Mesothelial cell of epicardium (in vitro differentiated cells): ENCODE data around the gene C1orf185. TPM values are rescaled to one million over a fixed set of nuclear protein-coding genes. Genes with fewer than 3 reads are reported as not detected.
"Not testable (repeated sequence)": the region's sequence is repeated elsewhere in the genome, so short reads cannot be mapped to it uniquely, and the experiment has no call there.

ENCODE experiments used
- DNase-seq, 2 experiments: peaks; one replicate each; pipeline ENCODE4 v3.0.0; 2021; ENCODE audit warnings: low spot score in 2 of 2; ENCODE audit not compliant: unreplicated experiment in 2 of 2
- H3K27ac Mint-ChIP-seq: 2 replicates; pipeline ENCODE4 v1.8.0; 2021; ENCODE audit warnings: mixed read lengths
- H3K27me3 Mint-ChIP-seq: 2 replicates; pipeline ENCODE4 v1.8.0; 2021; ENCODE audit warnings: low read depth, mixed read lengths
- H3K36me3 Mint-ChIP-seq: 2 replicates; pipeline ENCODE4 v1.8.0; 2021; ENCODE audit warnings: mixed read lengths
- H3K4me1 Mint-ChIP-seq: 2 replicates; pipeline ENCODE4 v1.8.0; 2021; ENCODE audit warnings: mixed read lengths
- H3K4me3 Mint-ChIP-seq: 2 replicates; pipeline ENCODE4 v1.8.0; 2021; ENCODE audit warnings: mild to moderate bottlenecking, moderate library complexity, mixed read lengths
- H3K9me3 Mint-ChIP-seq: 2 replicates; pipeline ENCODE4 v1.8.0; 2021; ENCODE audit warnings: mixed read lengths
- CTCF ChIP-seq: fragments of 200-600 bp; sonication (generic); IDR thresholded peaks from one replicate; pipeline ENCODE4 v1.5.0; 2021; ENCODE audit warnings: antibody characterized with exemption; ENCODE audit not compliant: unreplicated experiment
- total RNA-seq: library from RNA; stranded (reverse); gene quantifications from 3 replicates; pipeline ENCODE4 v1.2.1, GENCODE V29; 2021

C1orf185 gene
- total RNA-seq, 1 donor from 2014 or later: not detected

GRCh38 chr1:51157395-51157794, 55.4 kb downstream of the C1orf185 start:
- H3K9me3 Mint-ChIP-seq: peaks cover 14% of the 10 kb centered on the region
- H3K27me3 Mint-ChIP-seq: peaks cover 38% of the 10 kb centered on the region
- no peak overlapping the region for H3K27ac Mint-ChIP-seq
- no peak for TF ChIP-seq CTCF
- H3K36me3 Mint-ChIP-seq: no peaks in the 10 kb centered on the region
- DNase-seq: no peak
- H3K4me1 Mint-ChIP-seq: no peaks in the 10 kb centered on the region
- H3K4me3 Mint-ChIP-seq: no peak overlapping the region

- H3K27me3 Mint-ChIP-seq: peaks cover 44% of the 10 kb centered on the region
- peaks cover 14% of the 10 kb centered on the region for H3K9me3 Mint-ChIP-seq
- H3K27ac Mint-ChIP-seq: no peak overlapping the region
- H3K4me1 Mint-ChIP-seq: no peaks in the 10 kb centered on the region
- TF ChIP-seq CTCF: no peak
- no peaks in the 10 kb centered on the region for H3K36me3 Mint-ChIP-seq
- no peak for DNase-seq
- no peak overlapping the region for H3K4me3 Mint-ChIP-seq
Measured at GRCh38 chr1:51158263-51158662, 56.2 kb downstream of the C1orf185 start.

- not testable (repeated sequence) for DNase-seq, H3K4me1 Mint-ChIP-seq, H3K4me3 Mint-ChIP-seq, H3K36me3 Mint-ChIP-seq, H3K27ac Mint-ChIP-seq, H3K9me3 Mint-ChIP-seq
- peaks cover 42% of the 10 kb centered on the region for H3K27me3 Mint-ChIP-seq
Measured at GRCh38 chr1:51162560-51162959, 60.5 kb downstream of the C1orf185 start.

- TF ChIP-seq CTCF: no peak
- Mint-ChIP-seq H3K4me3 (no peak overlapping the region), H3K27me3 (peaks cover 28% of the 10 kb centered on the region), H3K27ac (no peak overlapping the region), H3K36me3 (no peaks in the 10 kb centered on the region), H3K4me1 (no peaks in the 10 kb centered on the region), H3K9me3 (peaks cover 5% of the 10 kb centered on the region)
- DNase-seq: no peak
Measured at GRCh38 chr1:51165540-51165939, 63.5 kb downstream of the C1orf185 start.

GRCh38 chr1:51168266-51168845, 66.3 kb downstream of the C1orf185 start:
- DNase-seq: no peak
- no peaks in the 10 kb centered on the region for H3K4me1 Mint-ChIP-seq

GRCh38 chr1:51168936-51169335, 66.9 kb downstream of the C1orf185 start:
- Mint-ChIP-seq H3K27me3 (peaks cover 29% of the 10 kb centered on the region), H3K9me3 (peaks cover 5% of the 10 kb centered on the region), H3K27ac (no peak overlapping the region), H3K4me1 (no peaks in the 10 kb centered on the region), H3K36me3 (no peaks in the 10 kb centered on the region), H3K4me3 (no peak overlapping the region)
- TF ChIP-seq CTCF: no peak
- DNase-seq: no peak

More at GRCh38 chr1:51168266-51168845, 66.3 kb downstream of the C1orf185 start:
- peaks cover 9% of the 10 kb centered on the region for H3K9me3 Mint-ChIP-seq
- no peak overlapping the region for H3K4me3 Mint-ChIP-seq
- H3K36me3 Mint-ChIP-seq: no peaks in the 10 kb centered on the region
- no peak for TF ChIP-seq CTCF
- no peak overlapping the region for H3K27ac Mint-ChIP-seq
- peaks cover 26% of the 10 kb centered on the region for H3K27me3 Mint-ChIP-seq
